HG03135 (cell line): ENCODE data around the gene LRRC37A3.
A peak's percentile ranks its signal among the peaks of the same experiment; 100 is the strongest.
"Not testable (repeated sequence)": the region's sequence is repeated elsewhere in the genome, so short reads cannot be mapped to it uniquely, and the experiment has no call there.

Source experiments
- ATAC-seq: cut with Tn5 transposase; IDR thresholded peaks from one replicate; pipeline ENCODE4 v1.9.1; 2021; ENCODE audit warnings: mild to moderate bottlenecking, moderate library complexity; ENCODE audit not compliant: unreplicated experiment

The LRRC37A3 gene

GRCh38 chr17:64927444-64927843 is 8.2 kb upstream of the LRRC37A3 start:
- ATAC-seq, result peak; percentile 47

GRCh38 chr17:64926430-64926829 is 7.2 kb upstream of the LRRC37A3 start:
- ATAC-seq, result not testable (repeated sequence)

- ATAC-seq, result not testable (repeated sequence)
These were observed 6.0 kb upstream of the LRRC37A3 start for GRCh38 chr17:64925244-64925643.

- not testable (repeated sequence) for ATAC-seq
These were observed 3.8 kb upstream of the LRRC37A3 start for GRCh38 chr17:64923051-64923568.

- ATAC-seq, result no peak
These were observed 1.3 kb upstream of the LRRC37A3 start for GRCh38 chr17:64920419-64921172.

GRCh38 chr17:64920026-64920418 is 744 bp upstream of the LRRC37A3 start:
- no peak for ATAC-seq

- peak; percentile 47 for ATAC-seq
These were observed 413 bp downstream of the LRRC37A3 start for GRCh38 chr17:64918842-64919288.

GRCh38 chr17:64917540-64917939 is 1.7 kb downstream of the LRRC37A3 start:
- not testable (repeated sequence) for ATAC-seq

- not testable (repeated sequence) for ATAC-seq
These were observed 4.0 kb downstream of the LRRC37A3 start for GRCh38 chr17:64915244-64915643.

GRCh38 chr17:64910191-64910514 is 9.1 kb downstream of the LRRC37A3 start:
- not testable (repeated sequence) for ATAC-seq

- ATAC-seq, result not testable (repeated sequence)
These were observed 9.6 kb downstream of the LRRC37A3 start for GRCh38 chr17:64909511-64910190.

- ATAC-seq, result not testable (repeated sequence)
These were observed 15.2 kb downstream of the LRRC37A3 start for GRCh38 chr17:64904069-64904468.

- ATAC-seq, result not testable (repeated sequence)
These were observed 22.1 kb downstream of the LRRC37A3 start for GRCh38 chr17:64897136-64897535.

- not testable (repeated sequence) for ATAC-seq
These were observed 45.1 kb downstream of the LRRC37A3 start for GRCh38 chr17:64874210-64874609.

GRCh38 chr17:64847504-64848466 is 71.5 kb downstream of the LRRC37A3 start:
- ATAC-seq, result not testable (repeated sequence)

GRCh38 chr17:64846892-64847291 is 72.4 kb downstream of the LRRC37A3 start:
- not testable (repeated sequence) for ATAC-seq

- not testable (repeated sequence) for ATAC-seq
These were observed 75.4 kb downstream of the LRRC37A3 start for GRCh38 chr17:64843918-64844317.

- not testable (repeated sequence) for ATAC-seq
These were observed 76.4 kb downstream of the LRRC37A3 start for GRCh38 chr17:64842900-64843299.

GRCh38 chr17:64840960-64841359 is 78.3 kb downstream of the LRRC37A3 start:
- ATAC-seq, result not testable (repeated sequence)

GRCh38 chr17:64838513-64838912 is 80.8 kb downstream of the LRRC37A3 start:
- ATAC-seq, result not testable (repeated sequence)
